Measurements from ENCODE around the gene IGSF9. TPM values are rescaled to one million over a fixed set of nuclear protein-coding genes. Genes with fewer than 3 reads are reported as not detected.
A peak's percentile ranks its signal among the peaks of the same experiment; 100 is the strongest.

Gene IGSF9
- total and polyA plus RNA-seq, 2 of the 13 experiments (the other 11 are each of a cell fraction or from before 2014, with no cell fraction given), result 0.03 TPM; not detected in 1

GRCh38 chr1:159970932-159971342 is 25.5 kb upstream of the IGSF9 start (continued):
- TF ChIP-seq MXD1 (CRISPR knock-in tag; IDR thresholded peaks at IDR 0.05) (no peak), SAP130 (CRISPR knock-in tag; IDR thresholded peaks at IDR 0.05; ENCODE audit: low read depth) (peak; percentile 90), FOXM1 (CRISPR knock-in tag; IDR thresholded peaks at IDR 0.05) (no peak), ZNF616 (CRISPR knock-in tag; IDR thresholded peaks at IDR 0.05; ENCODE audit: low read depth) (no peak), IRF1 (CRISPR knock-in tag; IDR thresholded peaks at IDR 0.05; ENCODE audit: low read depth) (no peak), TOPORS (CRISPR knock-in tag; IDR thresholded peaks at IDR 0.05) (no peak), CSRNP1 (CRISPR knock-in tag; IDR thresholded peaks at IDR 0.05) (peak; percentile 60; the same call in 1 of the 2 replicates), WIZ (CRISPR knock-in tag; IDR thresholded peaks at IDR 0.05) (no peak), CEBPZ (IDR thresholded peaks at IDR 0.05; ENCODE audit: low read length) (no peak), ZBTB21 (CRISPR knock-in tag; IDR thresholded peaks at IDR 0.05) (no peak), MAX (IDR thresholded peaks at IDR 0.05) (peak; percentile 95), ZNF558 (CRISPR knock-in tag; IDR thresholded peaks at IDR 0.05; ENCODE audit: borderline replicate concordance) (no peak; the same call in 1 of the 2 replicates), ZNF253 (CRISPR knock-in tag; IDR thresholded peaks at IDR 0.05; ENCODE audit: borderline replicate concordance) (no peak), ZBTB33 (CRISPR knock-in tag; IDR thresholded peaks at IDR 0.05) (no peak), TCF12 (IDR thresholded peaks at IDR 0.05) (no peak), TCF12 (CRISPR knock-in tag; IDR thresholded peaks at IDR 0.05) (no peak), ZC3H13 (CRISPR knock-in tag; IDR thresholded peaks at IDR 0.05) (no peak), ZFYVE20 (CRISPR knock-in tag; IDR thresholded peaks at IDR 0.05; ENCODE audit: borderline replicate concordance, low read depth) (no peak), ZNF431 (CRISPR knock-in tag; IDR thresholded peaks at IDR 0.05; ENCODE audit: borderline replicate concordance, low read depth) (no peak), TGIF2 (CRISPR knock-in tag; IDR thresholded peaks at IDR 0.05) (peak; percentile 94), RORA (CRISPR knock-in tag; IDR thresholded peaks at IDR 0.05) (no peak), HNRNPLL (IDR thresholded peaks at IDR 0.05; ENCODE audit: low read depth, low read length, poor library complexity, severe bottlenecking) (no peak), ATRX (CRISPR knock-in tag; IDR thresholded peaks at IDR 0.05; ENCODE audit: borderline replicate concordance) (no peak), ZNF713 (CRISPR knock-in tag; IDR thresholded peaks at IDR 0.05) (no peak)
